HG02840 (cell line): ENCODE measurements around the gene COPE.

Experiments used
- ATAC-seq: cut with Tn5 transposase; IDR thresholded peaks from one replicate; pipeline ENCODE4 v1.9.1; 2021; ENCODE audit warnings: mild to moderate bottlenecking, moderate library complexity, moderate number of reproducible peaks; ENCODE audit not compliant: unreplicated experiment, low FRiP score

Gene COPE

DNA sequence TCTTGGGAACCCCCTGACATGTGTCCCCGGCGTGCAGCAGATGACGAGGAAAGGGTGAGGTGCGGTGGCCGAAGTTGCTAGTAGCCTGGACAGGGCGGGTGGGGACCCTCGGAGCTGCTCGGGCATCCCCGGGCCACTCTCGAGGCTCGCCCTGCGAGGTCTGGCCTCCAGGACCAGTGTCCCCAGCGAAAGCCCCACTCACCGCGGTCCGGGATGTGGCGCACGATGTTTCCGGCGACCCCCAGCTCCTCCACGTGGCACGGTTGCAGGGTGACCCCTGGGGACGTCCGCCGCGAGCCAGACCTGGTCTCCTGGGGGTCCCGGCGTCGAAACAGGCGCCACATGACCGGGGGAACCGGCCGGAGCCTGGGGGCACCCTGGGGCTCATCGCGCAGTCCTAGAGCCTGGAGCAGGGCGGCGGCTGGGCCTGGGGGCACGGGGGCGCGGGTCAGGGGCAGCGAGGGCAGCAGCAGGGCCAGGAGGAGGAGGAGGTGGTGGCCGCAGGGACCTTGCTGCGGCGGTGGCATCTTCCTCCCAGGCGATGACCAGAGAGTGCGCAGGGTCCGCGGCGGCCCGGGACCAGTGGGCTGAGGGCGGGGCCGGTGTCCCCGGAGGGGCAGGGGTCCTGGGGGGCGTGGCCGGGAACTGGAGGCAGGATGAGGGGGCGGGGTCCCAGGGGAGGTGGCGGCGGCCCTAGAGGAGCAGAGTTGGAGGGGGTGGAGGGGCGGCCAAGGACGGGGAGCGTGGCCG lies 49.2 kb downstream of the COPE start:
- ATAC-seq = no peak

DNA sequence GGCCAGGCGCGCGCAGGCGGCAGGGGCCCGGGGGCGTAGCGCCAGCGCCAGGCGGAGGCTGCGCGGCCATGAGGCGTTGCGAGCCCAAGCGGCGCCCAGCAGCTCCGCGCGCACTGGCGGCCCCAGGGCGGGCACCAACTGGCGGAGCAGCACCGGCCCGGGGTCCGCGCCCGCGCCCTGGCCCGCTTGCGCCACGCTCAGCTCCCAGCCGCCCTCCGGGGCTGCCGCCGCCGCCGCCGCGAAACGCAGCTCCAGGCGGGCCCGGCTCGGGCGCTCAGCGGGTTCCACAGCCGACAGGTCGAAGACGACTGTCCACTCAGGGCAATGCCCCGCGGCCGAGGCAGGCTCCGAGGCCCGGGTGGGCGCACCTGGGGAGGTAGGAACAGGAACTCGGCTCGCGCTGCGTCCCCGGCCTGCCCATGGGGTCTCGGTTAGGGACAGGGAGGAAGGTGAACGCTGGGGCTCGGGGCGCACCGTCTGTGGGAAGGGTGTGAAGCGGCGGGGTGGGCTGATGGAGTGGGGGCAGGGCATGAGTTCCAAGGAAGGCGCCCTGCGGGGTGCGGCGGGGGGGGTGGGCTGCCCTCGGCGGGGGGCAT lies 50.1 kb downstream of the COPE start:
- ATAC-seq = no peak

DNA sequence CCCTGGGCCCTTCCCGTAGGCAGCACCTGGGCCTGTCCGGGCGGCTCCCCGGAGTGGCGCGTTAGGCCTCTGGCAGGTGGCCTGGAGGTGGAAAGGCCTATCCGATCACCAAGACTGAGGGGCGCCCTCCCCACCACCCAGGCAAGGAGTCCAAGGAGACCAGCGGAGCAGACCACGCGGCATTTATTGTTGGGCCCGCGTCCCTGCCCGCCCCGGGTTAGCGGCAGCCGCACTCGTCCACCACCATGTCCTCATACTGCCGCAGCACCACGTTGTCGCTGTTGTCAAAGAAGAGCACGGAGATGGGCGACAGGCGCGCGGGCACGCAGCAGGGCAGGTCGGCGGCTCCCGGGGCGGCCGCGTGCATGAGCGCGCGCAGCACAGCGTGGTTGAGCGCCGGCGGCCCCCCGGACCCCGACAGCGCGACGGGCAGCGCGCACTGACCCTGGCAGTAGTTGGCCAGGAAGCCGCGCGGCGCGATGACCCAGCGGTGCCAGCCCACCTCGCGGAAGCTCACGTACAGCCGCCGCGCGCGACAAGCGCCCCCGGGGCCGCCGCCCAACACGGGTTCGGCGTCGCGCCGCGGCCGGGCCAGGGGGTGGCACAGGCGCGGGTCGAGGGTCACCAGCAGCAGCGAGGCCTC lies 50.7 kb downstream of the COPE start:
- no peak for ATAC-seq

DNA sequence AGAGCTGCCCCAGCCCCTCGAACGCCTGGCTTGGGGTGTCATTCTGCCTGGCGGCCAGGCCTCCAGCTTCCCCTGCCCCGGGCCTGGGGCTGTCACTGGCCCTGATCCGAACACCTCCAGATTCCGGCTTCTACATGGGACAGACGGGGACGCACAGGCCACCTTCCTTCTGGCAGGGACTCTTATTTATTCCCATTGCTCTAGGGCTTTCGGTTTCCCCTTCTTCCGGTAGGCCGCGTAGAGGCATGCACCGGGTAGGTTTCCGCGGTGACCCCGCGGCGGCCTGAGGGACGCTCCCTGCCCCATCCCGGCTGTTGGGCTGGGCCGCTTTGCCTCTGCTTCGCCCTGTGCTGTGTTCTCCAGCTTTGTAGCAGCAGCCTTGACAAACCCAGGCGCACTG lies 51.4 kb downstream of the COPE start:
- no peak for ATAC-seq

DNA sequence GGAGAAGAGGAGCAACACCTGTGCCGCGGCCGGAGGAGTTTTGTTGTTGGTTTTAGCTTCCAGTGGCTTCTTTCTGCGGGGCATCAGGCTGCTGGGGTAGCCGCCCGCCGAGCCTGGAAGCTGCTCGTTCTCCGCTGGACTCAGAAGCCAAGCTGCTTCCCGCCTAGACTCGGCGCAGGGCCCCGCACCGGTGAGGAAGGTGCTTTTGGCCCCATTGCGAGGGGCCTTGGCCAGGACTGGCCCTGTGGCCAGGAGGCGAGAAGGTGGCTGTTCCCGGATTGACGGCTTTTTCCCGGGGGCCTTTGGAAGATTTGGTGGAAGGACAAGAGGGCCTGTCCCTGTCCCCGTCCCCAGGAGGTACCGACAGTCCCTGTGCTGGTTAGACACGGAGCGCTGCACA lies 52.0 kb downstream of the COPE start:
- ATAC-seq = no peak

DNA sequence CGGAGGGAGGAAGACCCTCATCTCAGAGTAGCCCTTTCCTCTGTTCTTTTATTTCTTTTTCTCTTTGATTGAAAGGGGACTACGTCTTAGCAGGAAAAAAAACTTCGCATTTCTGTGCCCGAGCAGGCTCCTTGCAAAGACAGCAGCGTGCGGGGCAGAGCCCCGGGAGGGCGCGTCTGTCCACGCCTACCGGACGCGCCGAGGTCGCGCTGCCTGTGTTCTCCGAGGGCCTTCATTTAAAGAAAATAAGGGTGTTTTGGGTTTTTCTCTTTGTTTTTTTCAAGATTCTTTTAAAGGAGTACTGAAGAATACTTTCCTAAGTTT lies 52.4 kb downstream of the COPE start:
- no peak for ATAC-seq

DNA sequence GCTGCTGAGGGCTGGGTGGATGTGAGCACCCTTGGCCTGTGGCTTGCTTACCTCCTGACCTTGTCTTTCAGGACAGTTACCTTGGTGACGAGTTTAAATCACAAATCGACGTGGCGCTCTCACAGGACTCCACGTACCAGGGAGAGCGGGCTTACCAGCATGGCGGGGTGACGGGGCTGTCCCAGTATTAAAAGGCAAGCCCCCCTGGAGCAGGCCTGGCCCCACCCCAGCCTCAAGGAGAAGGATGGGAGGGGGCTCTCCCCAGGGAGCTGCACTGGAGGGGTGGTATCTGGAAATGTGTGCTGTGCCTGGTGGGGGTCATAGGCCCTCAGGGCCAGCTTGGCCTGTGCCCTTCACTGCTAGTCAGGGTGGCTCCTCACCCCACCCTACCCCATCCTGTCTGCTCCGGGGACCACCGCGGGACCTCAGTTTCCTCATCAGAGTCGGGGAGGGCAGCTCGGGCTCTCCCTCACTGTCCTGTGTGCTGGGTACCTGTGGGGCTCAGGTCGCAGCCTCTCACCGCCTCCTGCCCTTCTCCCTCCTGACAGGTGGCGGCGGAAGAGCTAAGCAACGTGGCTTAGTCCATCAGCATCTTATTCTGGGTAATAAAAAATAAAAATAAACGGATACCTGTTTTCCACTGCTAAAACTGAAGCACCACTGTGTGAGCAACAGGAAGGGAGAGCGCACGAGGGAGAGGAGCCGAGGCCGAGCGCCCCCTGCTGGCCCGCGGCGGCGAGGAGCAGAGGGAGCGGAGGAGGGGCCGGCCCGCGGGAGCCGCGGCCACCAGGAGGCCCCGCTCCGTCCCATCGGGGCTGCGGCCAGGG lies 53.0 kb downstream of the COPE start:
- no peak for ATAC-seq

DNA sequence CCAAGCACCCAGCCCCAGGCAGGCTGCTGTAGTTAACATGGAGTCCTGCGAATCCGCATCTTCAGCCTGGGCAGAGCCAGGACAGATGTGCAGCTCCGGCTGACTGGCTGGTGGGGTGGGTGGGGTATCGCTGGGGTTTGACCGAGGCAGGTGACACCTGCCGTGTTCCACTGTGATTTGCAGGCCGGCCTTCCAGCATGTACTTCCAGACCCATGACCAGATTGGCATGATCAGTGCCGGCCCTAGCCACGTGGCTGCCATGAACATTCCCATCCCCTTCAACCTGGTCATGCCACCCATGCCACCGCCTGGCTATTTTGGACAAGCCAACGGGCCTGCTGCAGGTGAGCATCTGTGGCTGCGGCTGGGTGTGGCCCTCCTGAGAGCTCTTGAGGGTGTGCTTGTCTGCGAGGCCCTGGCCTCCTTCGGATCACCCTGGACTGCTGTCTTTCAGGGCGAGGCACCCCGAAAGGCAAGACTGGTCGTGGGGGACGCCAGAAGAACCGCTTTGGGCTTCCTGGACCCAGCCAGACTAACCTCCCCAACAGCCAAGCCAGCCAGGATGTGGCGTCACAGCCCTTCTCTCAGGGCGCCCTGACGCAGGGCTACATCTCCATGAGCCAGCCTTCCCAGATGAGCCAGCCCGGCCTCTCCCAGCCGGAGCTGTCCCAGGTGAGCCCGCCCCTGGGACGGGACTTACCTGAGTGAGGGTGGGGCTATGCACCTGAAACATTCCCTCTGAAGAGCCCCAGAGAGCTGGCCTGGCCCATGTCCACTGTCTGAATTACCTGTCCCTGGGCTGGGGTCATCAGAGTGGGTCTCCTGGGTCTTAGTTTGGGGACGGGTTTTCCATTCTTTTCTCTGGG lies 53.8 kb downstream of the COPE start:
- no peak for ATAC-seq

DNA sequence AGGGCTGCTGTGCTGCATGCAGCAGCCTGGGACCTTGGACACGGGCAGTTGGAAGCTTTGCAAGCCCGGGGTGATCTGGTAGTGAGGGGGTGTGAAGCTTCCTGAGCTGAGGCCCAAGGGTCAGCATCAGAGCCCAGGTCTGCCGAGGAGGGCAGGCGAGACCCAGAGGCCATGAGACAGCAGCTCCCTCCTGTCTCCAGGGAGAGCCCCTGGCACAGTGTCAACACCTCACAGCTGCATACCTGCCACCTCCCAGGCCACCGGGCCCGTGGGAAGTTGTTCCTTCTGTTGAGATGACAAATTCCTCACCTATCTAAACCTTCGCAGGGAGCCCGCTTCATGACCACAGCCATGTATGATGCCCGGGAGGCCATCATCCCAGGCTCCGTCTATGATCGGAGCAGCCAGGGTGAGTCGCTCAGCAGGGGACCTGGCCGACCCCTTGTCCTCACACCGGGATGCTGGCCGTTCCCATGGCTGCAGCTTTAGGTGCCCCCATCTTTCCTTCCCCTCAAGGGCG lies 55.3 kb downstream of the COPE start:
- ATAC-seq = no peak

DNA sequence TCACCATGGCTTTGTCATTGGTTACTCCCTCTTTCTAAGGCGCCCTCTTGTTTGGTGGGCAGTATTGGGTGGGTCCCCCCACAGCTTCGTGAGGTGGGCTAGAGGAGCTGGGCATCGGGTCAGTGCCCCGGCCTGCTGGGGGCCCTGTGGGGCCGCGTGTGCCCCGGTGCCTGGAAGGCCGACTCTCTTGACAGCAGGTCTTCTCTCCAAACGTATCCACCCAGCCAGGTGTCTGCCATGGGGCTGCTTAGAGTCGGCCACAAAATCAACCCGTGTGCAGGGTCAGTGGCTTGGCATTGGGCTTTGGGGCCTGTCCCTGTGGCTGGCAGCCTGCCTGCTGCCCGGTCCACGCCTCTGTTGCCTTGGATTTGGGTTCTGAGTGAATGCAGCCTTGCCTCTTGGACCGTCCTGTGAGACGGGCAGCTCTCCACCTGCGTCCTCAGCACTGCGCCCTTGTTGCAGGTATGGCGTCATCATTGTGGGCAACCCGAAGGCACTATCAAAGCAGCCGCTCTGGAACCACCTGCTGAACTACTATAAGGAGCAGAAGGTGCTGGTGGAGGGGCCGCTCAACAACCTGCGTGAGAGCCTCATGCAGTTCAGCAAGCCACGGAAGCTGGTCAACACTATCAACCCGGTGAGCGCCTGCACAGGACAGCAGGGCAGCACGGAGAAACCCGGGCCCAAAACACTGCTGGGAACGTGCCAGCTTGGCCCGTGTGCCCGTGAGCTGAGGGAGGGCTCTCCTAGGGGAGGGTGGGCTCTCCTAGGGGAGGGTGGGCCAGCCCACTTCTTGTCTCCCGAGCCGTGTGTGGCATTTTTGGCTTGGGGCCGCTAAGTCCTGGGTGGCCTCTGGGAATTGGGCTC lies 56.0 kb downstream of the COPE start:
- no peak for ATAC-seq

DNA sequence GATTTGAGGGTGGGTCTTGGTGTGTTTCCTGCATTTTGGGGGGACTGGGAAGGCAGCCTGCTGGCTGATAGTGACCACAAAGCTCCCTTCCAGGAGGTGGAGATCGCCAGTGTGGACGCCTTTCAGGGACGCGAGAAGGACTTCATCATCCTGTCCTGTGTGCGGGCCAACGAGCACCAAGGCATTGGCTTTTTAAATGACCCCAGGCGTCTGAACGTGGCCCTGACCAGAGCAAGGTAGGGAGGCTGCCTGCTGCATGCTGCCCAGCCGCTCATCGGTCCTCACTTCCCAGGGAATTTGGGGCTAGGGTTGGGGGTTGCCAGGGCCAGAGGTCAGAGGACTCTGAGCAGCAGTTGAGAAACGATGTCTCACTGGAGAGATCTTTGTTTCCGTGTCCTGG lies 57.3 kb downstream of the COPE start:
- ATAC-seq = no peak

DNA sequence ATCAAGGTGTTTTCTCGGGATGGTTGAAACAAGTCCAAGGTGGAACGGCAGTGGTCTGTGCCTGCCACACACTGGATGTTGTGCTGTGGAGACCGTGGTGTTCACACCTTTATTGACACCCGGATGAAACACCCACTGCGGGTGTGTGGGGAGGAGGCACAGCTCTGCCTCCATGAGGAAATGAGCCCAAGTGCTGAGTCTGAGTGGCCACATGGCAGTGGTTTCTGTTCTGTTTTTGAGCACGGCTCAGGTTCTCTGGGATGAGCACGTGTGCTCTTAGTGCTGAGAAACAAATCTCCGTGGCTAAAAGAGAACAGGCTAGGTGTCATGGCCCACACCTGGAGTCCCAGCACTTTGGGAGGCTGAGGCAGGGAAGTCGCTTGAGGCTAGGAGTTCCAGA lies 58.0 kb downstream of the COPE start:
- no peak for ATAC-seq

DNA sequence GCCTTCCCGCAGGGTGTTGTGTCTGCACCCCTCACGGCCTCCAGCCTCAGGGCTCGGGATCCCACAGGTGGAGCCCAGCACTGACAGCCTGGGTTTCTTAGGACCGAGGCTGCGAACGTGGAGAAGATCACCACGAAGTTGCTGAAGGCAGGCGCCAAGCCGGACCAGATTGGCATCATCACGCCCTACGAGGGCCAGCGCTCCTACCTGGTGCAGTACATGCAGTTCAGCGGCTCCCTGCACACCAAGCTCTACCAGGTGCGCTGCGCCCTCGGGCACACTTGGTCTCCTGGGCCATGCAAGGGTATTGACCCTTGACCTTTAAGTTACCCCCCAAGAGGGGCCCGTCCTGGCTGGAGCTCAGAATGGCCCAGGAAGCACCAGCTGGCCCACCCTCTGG lies 58.5 kb downstream of the COPE start:
- no peak for ATAC-seq

DNA sequence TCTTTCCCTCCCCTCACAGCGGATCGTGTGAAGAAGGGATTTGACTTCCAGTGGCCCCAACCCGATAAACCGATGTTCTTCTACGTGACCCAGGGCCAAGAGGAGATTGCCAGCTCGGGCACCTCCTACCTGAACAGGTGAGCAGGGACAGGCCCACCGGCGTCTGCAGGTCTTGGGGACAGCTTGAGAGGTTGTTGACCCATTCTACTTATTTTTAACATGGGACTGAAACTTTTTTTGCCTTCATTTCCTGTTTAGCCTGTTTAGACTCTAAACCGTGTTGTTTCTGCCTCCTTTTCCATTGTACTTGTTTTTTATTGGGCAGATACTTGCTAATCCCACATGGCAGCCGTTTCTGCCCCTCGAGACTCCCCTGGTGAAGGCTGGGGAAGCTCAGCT lies 58.9 kb downstream of the COPE start:
- ATAC-seq = no peak

DNA sequence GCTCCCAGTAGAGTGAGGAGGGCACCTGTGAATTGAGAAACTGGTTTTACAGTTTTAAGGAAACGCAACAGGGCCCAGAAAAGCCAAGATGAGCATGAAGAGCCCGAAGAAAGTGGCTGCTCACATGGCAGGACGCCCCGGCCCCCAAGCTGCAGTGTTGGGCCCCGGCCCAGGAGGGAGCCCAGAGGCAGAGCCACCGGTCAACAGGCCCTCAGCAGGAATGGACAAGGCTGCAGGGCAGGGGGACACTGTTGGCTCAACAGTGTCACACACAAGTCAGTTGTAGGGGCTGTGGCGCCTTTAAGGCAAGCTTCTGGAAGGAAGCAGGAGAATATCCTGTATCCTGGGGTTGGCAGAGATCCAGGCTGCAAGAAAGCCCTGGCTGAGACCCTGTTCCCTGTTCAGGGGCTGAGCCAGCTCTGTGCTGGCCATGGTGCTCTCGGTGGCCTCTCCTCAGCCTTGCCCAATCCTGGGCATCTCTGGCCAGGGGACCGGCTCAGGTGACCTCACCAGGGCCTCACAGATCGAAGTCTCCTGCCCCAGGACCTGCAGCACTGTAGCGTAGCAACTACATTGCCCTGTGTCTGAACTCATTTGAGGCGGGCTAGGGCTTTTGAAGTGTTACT lies 59.4 kb downstream of the COPE start:
- ATAC-seq = no peak

DNA sequence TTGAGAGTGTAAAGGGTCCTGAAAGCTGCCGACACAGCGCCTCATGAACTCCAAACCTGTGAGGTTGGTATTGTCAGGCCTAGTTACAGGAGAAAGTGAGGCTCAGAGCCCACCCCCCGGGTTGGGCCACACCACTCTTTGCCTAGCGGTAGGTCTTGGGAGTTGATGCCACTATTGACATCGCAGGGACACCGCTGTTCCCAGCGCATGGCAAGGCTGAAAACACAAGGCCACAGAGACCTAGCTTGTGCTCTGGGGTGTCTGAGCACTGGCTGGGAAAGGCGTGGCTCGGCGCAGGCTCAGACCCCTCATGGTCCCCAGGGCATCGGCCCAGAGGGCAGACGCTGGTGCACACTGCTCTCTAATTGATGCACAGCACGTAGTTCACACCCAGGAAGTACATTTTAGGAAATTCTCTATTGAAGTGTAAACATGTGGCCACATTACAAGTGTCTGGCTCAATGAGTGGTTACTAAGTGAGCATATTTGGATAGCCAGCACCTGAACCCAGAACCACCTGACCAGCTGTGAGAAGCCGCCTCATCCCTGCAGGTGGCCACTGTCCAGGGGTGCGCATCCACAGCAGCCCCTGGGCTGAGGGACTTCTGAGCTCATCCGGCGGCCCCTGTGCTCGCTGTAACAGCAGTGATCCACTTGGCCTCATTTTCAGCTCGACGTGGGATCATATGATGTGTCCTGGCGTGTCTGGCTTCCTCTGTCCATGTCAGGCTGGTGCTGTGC lies 60.1 kb downstream of the COPE start:
- no peak for ATAC-seq

DNA sequence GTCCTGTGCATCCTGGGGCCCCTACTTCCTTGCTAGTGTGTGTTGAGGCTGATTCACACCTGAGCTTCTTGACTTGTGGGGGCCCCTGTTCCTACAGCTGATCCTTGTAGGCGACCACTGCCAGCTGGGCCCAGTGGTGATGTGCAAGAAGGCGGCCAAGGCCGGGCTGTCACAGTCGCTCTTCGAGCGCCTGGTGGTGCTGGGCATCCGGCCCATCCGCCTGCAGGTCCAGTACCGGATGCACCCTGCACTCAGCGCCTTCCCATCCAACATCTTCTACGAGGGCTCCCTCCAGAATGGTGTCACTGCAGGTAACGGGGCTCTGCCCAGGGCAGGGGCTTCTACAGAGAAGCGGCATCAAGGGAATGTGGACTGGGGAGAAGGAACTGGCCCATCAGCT lies 62.0 kb downstream of the COPE start:
- ATAC-seq = no peak
